ENCODE data around the gene RUNX2.

Gene RUNX2

DNA sequence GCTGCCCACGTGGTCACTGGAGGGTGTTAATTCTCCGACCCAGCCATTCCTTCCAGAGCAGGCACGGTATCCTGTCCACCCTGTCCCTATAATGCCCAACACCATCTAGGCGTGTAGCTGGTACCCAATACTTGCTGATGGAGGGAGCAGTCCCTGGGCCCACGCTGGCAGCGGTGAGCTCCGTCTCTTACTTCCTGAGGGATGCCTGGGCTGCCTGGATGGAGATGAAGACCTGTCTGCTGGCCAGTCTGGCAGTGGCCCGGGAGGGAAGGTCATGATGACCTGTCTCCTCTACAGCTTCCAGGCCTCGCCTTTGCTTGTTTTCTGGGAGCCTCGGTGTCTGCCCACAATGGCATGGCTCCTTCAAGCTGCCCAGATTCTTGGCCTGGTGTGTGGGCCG, 347.5 kb downstream of the RUNX2 start:
- no peak for DNase-seq (ENCODE audit: low spot score)

DNA sequence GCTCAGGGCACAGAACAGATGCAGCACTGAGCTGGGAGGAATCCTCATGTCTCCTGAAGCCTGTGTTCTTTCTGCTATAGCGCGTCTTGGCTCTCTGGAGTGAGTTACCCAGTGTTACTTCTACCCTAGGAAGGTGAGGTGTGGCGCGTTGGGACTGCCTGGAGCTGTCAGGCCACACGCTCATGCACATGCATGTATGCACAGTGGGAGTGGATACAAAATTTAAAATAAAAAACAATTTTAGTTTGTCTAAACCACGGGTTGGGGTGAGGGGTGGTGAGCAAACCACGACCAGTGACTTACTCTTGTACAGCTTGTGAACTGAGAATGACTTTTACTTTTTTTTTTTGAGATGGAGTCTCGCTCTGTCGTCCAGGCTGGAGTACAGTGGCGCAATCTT, 348.2 kb downstream of the RUNX2 start:
- DNase-seq (ENCODE audit: low spot score), result no peak

DNA sequence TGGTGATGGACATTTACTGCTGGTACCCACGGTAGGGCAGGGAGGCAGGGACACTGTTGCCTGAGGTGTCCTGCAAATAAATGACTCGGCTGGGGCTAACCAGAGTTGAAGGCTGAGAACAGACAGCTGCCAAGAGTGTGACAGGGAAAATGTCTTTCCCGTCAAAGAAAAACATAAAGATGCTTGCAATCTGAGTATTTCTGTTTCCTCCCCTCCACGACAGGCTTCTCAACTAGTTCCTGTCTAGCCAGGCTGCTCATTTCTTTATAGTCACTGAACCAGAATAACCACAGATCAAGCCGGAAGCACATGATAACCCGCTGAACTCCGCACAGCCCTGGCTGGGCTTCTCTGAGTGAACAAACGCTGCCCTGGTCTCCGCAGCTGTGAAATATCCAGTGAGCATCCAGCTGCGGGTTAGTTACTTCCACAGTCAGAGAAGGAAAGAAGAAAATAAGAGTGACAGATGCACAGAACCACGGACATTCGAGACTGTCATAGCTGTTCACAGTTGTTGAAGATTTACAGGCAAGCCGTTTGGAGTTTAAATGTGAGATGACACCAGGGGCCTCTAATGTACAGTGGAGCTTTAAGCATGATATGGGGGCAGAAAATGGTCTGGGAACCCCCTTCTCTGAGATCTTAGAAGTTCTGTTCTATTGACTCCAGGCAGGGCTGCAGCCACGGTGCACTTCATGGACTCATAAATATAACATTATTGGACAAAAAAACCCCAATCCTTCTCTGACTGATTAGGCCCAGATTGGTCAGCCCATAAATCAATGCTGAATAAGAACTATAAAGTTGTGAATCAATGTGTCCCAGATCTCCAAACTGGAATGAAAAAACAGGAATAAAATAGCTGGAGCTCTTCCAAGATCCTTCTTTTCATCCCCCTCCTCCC, 349.5 kb downstream of the RUNX2 start:
- DNase-seq (ENCODE audit: low spot score), result no peak

DNA sequence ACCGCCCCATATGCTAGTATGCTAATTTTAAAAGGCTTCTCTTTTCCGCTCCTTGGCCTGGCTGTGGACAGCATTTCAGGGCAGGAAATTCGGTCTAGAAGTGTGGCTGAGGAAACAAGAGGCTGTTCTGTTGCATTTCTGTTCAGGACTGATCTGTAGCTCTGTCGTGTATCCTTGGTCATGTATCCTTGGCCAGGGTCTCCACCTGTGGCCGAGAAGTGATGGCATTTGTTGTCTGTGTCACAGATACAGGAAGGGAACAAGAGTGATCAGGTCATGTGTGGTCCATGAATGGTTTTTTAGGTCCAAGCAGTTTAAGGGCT, 350.1 kb downstream of the RUNX2 start:
- no peak for DNase-seq (ENCODE audit: low spot score)

DNA sequence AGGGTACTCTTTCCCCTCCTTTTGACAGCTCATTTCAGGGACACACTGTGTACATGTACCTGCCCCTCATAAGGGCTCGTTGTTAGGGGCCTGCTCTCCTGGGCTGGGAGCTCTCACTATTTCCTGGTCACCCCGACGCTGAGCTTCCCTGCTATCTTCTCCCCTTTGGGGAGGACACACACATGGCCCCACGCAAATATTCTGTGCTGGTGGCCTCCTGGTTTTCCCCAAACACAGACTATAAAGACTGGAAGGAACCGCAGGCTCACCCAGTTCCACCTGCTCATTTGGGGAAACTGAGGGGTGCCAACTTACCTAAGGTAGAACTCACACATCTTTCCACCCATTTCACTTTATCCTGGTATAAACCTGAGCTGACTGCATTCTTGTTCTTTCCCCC, 351.0 kb downstream of the RUNX2 start:
- DNase-seq (ENCODE audit: low spot score), result no peak

DNA sequence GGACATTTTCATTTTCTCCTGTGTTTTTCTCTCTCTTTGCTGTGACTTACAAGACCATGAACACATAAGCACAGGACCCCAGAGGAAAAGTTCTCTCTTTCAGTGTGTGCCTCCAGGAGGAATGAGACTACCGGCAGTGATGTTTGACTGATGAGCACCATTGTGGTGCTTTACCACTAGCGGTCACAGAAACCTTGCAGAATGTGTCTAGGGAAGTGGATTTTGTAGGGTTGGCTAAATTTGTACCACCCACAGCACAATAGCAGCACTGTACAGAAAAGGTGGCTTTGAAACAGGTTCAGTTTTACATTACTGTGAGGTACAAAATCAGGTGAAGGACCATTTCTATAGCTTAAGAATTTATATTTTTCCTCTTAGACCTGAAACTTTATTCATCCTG, 351.5 kb downstream of the RUNX2 start:
- DNase-seq (ENCODE audit: low spot score), result no peak

DNA sequence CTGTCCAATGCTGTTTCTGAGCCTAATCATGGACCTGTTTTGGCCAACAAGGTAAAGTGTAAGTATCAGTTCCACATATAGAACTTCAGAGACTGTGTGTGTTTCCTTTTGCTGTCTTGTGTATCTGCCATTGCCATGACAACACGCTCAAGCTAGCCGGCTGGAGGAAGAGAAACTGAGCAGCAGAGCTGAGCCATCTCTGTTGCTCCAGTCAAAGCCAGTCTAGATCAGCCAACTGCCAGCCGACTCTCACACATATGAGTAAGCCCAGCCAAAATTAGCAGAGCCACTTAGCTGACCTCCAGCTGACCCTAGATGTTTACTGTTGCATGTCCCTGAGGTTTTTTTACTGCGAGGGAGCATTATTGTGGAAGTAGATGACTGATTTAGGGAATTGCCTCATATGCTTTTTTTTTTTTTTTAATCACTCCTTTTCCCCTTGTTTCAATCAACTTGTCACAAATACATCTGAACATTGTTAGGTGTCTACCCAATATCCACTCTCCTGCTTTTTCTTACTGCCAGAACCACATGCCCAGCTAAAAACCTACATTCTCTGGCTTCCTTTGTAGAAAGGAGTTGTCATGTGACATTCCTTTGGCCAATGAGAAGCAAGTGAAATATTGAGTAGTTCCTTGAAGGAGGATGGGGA, 353.9 kb downstream of the RUNX2 start:
- DNase-seq (ENCODE audit: low spot score), result no peak

DNA sequence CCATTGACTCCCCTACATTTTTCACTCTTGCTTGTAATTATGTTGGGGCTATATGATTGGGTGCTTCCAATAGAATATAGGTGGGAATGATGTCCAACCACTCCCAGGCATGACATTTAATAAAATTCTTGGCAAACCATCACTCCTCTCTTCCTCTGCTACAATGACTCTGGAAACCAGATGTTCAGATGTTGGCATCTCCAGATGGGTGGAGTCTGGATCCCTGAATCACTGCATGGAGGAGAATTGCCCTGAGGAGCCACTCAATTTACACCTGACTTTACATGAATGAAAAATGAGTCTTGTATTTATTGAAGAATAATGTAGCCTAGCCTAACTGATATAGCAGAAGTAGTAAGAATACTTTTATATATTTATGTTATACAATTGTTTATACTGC, 356.3 kb downstream of the RUNX2 start:
- no peak for DNase-seq (ENCODE audit: low spot score)

DNA sequence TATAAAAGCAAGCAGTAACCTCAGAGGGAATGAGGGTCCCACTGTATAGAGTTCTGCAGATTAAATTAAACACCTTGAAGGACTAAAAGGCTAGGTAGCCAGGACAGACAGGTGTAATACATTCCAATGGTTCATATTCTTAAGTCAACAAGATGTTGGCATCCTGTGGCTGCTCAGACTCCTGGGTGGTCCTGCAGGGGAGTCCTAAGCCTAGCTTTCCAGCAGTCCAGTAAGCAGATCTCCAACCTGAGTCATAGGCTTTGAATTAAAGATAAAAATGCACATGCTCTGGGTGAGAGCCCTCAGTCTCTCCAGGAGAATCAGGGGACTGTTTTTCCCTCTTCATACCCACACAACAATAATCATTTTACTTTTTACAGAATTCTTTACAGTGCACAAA, 356.9 kb downstream of the RUNX2 start:
- DNase-seq (ENCODE audit: low spot score), result no peak

DNA sequence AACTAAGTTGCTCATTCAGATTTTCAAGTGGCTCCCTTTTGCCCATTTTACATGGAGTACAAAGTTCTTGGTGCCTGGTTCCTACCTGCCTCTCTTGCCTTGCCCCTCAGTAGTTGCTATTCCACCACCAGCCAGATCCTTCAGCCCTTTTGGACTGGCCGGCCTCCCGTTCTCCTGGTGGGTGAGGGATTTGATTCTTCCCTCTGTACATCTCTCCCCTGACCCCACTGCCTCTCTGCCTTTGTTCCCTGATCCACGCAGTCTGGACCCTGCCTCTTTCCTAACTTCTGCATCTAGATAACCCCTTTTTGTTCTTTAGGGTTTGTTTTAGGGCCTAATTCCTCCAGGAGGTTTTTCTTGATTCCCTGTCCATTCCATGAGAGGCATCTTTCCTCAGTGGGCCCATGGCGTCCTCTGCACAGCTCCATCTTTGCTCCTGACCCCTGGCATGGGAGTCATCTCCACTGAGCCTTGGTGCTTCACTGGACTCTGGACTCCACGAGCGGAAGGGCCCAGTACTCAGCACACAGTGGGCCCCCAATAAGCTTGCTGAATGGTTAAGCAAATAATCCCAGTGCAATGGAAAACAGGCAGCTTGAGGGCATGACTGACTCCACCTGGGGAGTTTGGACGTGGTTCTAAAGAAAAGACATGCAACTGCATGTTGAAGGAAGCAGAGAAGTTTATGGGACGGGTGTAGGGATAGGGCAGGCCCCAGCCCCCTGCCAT, 358.9 kb downstream of the RUNX2 start:
- DNase-seq (ENCODE audit: low spot score), result no peak

DNA sequence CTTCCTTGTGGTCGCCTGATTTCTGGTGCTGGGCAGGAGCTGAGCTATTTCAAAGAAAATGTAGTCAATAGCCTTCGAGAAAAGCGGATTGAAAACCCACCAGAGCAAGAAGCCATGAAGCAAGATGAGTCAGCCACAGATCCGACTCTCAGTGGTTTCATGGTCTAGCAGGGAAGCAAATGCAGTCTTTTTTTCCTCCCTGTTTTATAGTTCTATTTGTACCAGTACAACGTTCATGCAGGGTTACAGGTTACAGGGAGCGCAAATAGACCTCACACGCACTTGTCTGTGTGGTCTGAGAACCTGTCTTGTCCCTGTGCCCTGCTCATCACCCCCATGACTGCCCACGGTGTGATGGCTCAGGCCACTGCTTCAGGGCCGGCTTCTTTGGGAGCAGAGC, 359.4 kb downstream of the RUNX2 start:
- no peak for DNase-seq (ENCODE audit: low spot score)

DNA sequence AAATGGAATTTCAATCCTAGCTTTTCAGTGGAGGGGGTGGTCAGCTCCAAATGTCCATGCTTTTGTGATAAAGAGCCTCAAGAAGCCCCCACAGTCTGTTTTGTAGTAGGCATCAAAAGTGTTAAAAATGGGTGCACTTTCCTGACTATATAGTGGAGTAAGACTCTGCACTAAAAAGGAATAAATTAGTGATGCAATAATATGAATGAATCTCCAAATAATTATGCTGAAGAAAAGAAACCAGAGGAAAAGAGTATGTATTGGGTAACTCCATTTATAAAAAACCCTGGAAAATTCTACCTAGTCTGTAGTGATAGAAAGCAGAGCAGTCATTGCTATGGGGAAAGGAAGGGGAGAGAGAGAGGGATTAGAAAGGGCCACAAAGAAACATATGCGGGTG, 360.1 kb downstream of the RUNX2 start:
- DNase-seq (ENCODE audit: low spot score), result no peak

DNA sequence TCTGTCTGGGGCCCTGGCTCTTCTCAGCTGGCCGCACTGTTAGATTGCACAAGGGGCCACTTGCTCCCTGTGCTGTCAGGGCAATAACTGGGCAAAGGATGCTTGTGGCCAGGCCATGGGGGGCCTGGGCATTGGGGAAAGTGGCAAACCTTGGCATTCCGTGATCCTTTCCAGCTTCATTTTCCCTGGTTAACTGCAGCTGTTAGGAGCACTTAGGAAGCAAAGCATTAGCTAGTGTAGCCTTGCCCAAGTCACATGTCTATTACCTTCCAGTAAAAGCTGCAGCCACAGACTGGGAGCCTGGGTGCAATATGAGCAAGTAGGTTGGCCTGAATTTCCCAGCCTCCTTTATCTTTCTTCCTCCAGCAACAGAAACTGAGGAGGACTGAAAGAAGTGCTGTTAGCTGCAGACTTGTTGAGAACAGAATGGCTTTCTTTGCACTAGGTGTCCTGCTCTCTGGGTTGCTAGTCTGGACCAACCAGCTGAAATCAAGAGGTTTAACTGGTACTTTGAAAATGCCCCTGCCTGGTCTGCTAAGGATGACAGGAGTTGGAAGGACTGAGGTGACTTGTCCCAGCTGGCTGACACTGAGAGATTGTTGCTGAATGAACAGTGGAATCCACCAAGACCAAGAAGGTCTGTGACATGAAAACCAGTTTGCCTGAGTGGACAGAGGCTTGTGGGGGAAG, 361.9 kb downstream of the RUNX2 start:
- no peak for DNase-seq (ENCODE audit: low spot score)

DNA sequence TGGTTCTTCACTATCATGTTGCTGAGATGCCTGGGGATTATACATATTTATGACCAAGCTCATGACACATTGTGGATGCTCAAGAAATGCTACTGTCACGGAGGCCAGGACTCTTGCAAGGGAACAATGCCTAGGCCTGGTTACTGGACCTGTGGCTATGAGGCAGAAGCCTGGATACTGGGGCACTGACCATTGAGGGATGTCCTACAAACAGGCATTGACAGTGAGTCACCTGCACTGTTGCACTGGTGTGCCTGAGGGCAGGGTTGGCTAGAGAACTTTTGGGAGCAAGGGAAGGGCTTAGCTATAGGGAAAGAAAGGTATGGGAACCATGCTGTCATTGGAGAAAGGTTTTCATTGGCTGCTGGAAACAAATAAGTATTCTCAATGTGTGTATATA, 362.7 kb downstream of the RUNX2 start:
- no peak for DNase-seq (ENCODE audit: low spot score)

DNA sequence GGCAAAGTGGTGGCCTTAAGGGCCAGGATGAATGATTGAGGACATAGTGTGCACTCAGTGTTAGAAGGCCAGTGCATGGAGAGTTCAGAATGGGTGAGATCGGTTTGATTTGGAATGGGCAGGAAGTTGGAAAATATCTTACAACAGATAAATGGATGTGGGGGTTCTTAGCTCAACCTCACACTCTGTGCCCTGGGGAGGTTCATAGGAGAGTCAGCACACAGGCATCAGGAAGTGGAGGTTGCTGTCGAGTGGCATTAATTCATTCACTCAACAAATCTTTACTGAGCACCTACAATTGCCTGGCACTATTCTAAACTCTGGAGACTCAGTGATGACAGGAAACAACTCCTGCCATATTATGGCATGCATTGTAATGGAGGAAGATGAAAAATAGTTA, 363.3 kb downstream of the RUNX2 start:
- no peak for DNase-seq (ENCODE audit: low spot score)

DNA sequence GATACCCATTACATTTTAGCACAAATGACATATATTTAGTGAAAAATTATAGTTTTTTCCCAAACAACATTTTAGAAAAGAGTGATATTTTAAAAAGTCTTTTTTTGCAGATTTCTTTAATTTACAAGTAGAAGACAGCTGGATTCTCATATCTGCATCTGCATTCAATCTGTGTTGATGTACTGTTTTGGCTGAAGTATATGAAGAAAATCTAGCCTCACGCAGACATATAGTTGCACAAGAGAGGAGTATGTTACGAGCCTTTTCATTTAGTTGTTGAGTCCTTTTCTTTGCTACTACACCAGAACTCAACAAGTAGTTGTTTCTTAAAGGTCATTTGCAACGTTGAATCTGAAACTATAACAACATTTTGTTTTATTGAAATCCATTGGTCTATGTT, 363.9 kb downstream of the RUNX2 start:
- no peak for DNase-seq (ENCODE audit: low spot score)

DNA sequence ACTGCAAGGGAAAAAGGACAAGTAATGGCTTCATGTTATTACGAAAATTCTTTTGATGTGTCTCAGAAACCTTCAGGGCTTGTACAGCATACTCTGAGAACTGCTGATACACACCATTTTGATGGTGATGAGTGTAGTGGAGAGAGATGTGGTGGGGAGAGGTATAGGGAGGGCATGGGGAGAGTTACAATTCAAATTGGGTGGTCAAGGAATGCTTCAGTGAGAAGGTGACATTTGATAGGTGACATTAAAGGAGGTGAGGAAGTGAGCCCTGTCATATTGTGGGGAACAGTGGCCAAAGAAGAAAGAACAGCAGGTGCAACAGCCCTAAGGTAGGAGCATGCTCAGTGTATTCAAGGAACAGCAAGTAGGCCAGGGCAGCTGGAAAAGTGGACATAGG, 368.6 kb downstream of the RUNX2 start:
- DNase-seq (ENCODE audit: low spot score), result no peak

DNA sequence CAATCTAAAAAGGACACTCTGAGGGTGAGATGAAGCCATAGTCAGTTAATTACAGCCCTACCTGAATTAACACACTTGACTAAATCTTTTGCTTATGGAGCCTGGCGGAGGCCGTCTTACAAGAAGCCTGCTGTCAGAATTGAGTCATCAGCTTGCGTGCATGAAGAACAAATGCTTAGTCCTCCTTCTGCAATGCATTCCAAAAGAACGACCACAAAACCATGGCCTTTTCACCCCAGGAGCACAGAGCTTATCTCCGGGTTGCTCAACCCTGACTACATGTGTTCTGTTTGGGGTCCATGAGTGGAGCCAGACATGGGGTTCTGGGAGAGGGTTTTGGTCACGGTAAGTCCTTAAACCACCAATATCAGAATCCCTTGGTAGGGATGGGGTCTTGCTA, 369.5 kb downstream of the RUNX2 start:
- DNase-seq (ENCODE audit: low spot score), result no peak

DNA sequence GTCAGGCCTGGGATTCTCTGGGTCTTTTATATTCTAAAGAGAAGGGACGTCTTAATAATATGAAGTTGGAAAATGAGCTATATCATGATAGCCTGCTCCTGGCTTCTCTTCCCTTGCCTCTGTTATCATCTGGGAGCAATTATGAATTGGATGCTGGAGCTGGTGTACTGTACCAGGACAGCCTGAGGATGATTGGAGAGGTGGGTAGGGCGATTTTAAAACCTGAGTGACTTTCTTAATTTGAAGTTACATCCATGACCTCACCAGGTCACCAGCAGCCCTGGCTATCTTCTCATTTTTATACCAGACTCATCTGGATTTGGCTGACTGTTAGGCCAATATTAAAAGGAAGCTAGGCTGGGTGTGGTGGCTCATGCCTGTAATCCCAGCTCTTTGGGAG, 369.9 kb downstream of the RUNX2 start:
- no peak for DNase-seq (ENCODE audit: low spot score)

DNA sequence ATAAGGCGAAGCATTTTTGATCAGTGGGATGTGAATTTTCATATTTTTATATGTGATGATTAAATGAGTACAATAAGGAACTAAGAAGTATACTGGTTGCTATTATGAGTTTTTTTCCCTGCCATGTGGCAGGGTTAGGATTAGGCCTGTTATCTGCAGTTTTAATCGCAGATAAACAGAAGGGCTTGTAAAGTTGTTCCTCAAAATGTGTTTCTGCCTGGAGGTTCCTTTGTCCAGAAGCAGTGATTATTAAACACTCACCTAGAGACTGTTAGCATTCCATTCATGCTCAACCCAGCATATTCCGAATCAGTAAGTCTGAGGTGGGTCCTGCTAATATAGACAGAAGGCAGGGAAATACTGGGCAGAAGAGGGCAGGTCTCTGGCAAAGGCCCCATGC, 371.5 kb downstream of the RUNX2 start:
- no peak for DNase-seq (ENCODE audit: low spot score)

DNA sequence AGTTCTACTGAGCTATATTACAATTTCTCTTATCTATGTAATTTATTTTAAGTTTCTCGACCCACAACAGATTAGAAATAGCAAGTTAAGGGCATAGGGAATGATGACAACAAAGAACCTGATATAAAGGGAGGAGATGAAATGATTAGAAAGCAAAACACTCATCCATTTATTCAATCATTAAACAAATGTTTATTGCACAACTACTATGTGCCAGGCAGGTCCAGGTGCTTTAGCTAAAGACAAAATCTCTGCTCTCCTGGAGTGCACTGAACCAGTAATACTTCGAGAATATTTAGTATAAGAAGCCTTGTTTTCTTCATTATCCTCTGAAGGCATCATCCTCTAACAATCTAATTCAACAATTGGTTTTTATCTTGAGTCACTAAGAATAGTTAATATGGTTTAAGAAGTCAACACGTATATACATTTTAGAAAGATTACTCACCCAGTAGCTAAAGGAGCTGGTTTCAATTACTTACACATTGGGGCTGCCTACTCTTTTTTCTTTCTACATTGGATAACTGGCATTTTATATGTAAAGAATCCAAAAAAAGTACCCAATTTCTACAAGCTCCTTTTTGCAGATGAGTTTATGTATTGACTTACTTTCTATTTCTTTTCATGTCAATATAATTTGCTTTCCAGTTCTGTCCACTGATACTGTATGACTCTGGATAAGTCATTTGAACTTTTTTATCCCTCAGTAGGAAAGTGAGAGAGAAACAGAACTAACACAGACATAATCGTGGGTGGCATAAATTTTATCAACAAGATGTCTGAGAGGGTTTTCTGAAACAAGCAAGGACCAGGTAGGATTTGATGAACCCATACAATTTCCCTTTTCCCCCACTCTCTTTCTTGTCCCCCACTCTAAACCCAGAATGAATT, 375.0 kb downstream of the RUNX2 start:
- no peak for DNase-seq (ENCODE audit: low spot score)
